HepG2 (cell line): ENCODE results near the gene CDKN1C.

Experiments used
- CREB1 ChIP-seq, 2 experiments: fragments of 450-650 bp in 1 of 2; IDR thresholded peaks; 2 replicates each; pipeline ENCODE4 v1.6.1; 2016 to 2017; ENCODE audit warnings: control low read depth in 1 of 2, mild to moderate bottlenecking in 1 of 2, missing compliant biosample characterization in 1 of 2, missing genetic modification characterization in 1 of 2
- CTCF ChIP-seq: sonication (generic); formaldehyde crosslinking; IDR thresholded peaks from 2 replicates; pipeline ENCODE4 v1.5.0; 2020; ENCODE audit warnings: mild to moderate bottlenecking, missing genetic modification reagents, moderate library complexity
- EZH2 ChIP-seq: conservative IDR thresholded peaks from 2 replicates; pipeline ENCODE4 v1.6.1; 2012; ENCODE audit warnings: mild to moderate bottlenecking, low read depth, low read length, moderate library complexity
- MYNN ChIP-seq: sonication (generic); formaldehyde crosslinking; IDR thresholded peaks from 2 replicates; pipeline ENCODE4 v1.4.0; 2020; ENCODE audit warnings: mild to moderate bottlenecking, low read depth, missing genetic modification reagents
- REXO4 ChIP-seq: sonication (generic); formaldehyde crosslinking; IDR thresholded peaks from 2 replicates; pipeline ENCODE4 v1.8.0; 2022; ENCODE audit warnings: missing genetic modification reagents, mild to moderate bottlenecking, borderline replicate concordance

- no peak for TF ChIP-seq MYNN (CRISPR knock-in tag)
- TF ChIP-seq CTCF = no peak
- TF ChIP-seq CREB1 (IDR thresholded peaks at IDR 0.05) = no peak
- no peak for TF ChIP-seq CREB1 (CRISPR knock-in tag; IDR thresholded peaks at IDR 0.05)
- no peak for TF ChIP-seq REXO4 (CRISPR knock-in tag)
- TF ChIP-seq EZH2 = no peak
These were observed 10.5 kb upstream of the CDKN1C start for GRCh38 chr11:2896047-2896446.
